OCI-LY1 (cell line): ENCODE results near the gene PCDHB5.
"Not testable (repeated sequence)": the region's sequence is repeated elsewhere in the genome, so short reads cannot be mapped to it uniquely, and the experiment has no call there.

ENCODE experiments used
- H2AFZ ChIP-seq: fragments of 200-600 bp; sonication (generic), shearing (Covaris generic); 2 replicates; pipeline ENCODE4 v1.6.0; 2014; ENCODE audit warnings: antibody characterized with exemption, mild to moderate bottlenecking, low read length
- H3F3A ChIP-seq: fragments of 200-600 bp; sonication (generic), shearing (Covaris generic); 2 replicates; pipeline ENCODE4 v1.6.0; 2014; ENCODE audit warnings: mild to moderate bottlenecking, antibody characterized with exemption, low read length, moderate library complexity; ENCODE audit not compliant: insufficient read depth
- H3K27ac ChIP-seq: fragments of 200-600 bp; sonication (generic); 2 replicates; pipeline ENCODE4 v1.5.1; 2014; ENCODE audit warnings: low read length, mixed run types, mild to moderate bottlenecking, low read depth; ENCODE audit not compliant: poor library complexity, severe bottlenecking
- H3K27me3 ChIP-seq: fragments of 200-600 bp; sonication (generic); 2 replicates; pipeline ENCODE4 v1.6.0; 2014; ENCODE audit warnings: antibody characterized with exemption, mild to moderate bottlenecking, low read length, moderate library complexity; ENCODE audit not compliant: insufficient read depth
- H3K36me3 ChIP-seq: fragments of 200-600 bp; sonication (generic); 2 replicates; pipeline ENCODE4 v1.6.1; 2014; ENCODE audit warnings: mild to moderate bottlenecking, antibody characterized with exemption, low read length, moderate library complexity, mixed read lengths; ENCODE audit not compliant: insufficient read depth
- H3K4me1 ChIP-seq: fragments of 200-600 bp; sonication (generic); 2 replicates; pipeline ENCODE4 v1.5.1; 2014; ENCODE audit warnings: mild to moderate bottlenecking, low read length, moderate library complexity; ENCODE audit not compliant: insufficient read depth, severe bottlenecking
- H3K4me2 ChIP-seq: fragments of 200-600 bp; sonication (generic), shearing (Covaris generic); 2 replicates; pipeline ENCODE4 v1.6.1; 2014; ENCODE audit warnings: low read length
- H3K4me3 ChIP-seq: fragments of 200-600 bp; sonication (generic); 2 replicates; pipeline ENCODE4 v1.5.1; 2014; ENCODE audit warnings: low read length, low read depth, mild to moderate bottlenecking, mixed read lengths; ENCODE audit not compliant: poor library complexity, severe bottlenecking
- H3K79me2 ChIP-seq: fragments of 200-600 bp; shearing (Covaris generic); 2 replicates; pipeline ENCODE4 v1.6.1; 2016; ENCODE audit warnings: mixed run types, low read length, mixed read lengths; ENCODE audit not compliant: insufficient read depth
- H3K9ac ChIP-seq: fragments of 200-600 bp; sonication (generic), shearing (Covaris generic); 2 replicates; pipeline ENCODE4 v1.6.1; 2014; ENCODE audit warnings: mild to moderate bottlenecking, low read length, mixed read lengths
- H3K9me2 ChIP-seq: fragments of 200-600 bp; sonication (generic), shearing (Covaris generic); 2 replicates; pipeline ENCODE4 v1.6.1; 2014; ENCODE audit warnings: low read depth, mild to moderate bottlenecking, low read length, mixed read lengths
- H3K9me3 ChIP-seq: fragments of 200-600 bp; shearing (Covaris generic); 2 replicates; pipeline ENCODE4 v1.6.1; 2014; ENCODE audit warnings: low read length, mixed read lengths
- H4K20me1 ChIP-seq: fragments of 200-600 bp; sonication (generic), shearing (Covaris generic); 2 replicates; pipeline ENCODE4 v1.6.0; 2016; ENCODE audit warnings: mild to moderate bottlenecking, low read length; ENCODE audit not compliant: insufficient read depth
- EZH2 ChIP-seq: fragments of 200-600 bp; sonication (generic), shearing (Covaris generic); IDR thresholded peaks from 2 replicates; pipeline ENCODE4 v1.8.0; 2017; ENCODE audit warnings: borderline replicate concordance, mixed run types, mild to moderate bottlenecking, antibody characterized with exemption, low read length, moderate library complexity, mixed read lengths
- TF ChIP-seq, protein P1 (sequence below): fragments of 200-600 bp; sonication (generic), shearing (Covaris generic); IDR thresholded peaks from 2 replicates; pipeline ENCODE4 v1.5.1; 2017; ENCODE audit warnings: mild to moderate bottlenecking, antibody characterized with exemption, low read length, moderate library complexity, mixed read lengths

Gene PCDHB5

DNA sequence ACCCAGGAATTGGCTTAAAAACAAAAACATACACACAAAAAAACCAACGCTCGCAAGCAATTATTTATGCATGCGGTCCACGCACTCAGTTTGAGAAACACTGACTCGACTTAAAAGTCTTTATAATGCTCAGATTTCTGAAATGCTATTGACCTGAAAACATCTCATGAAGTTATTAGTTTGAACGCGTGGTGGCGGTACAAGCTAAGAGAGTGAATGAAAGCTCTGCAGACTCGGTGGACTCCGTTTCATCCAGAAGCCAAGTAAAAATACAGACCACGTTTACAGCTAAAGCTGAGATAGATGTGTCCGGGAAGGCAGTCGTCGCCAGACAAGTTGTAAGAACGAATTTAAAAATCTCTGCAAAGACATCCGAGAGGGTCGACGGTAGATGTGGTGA is 14.8 kb downstream of the PCDHB5 start, which contains the start of gene PCDHB6:
Gene PCDHB6, plus strand, starts transcription at position 246 of the 400 bp plus-strand sequence. CDS start 201 bp downstream, outside the sequence.
- TF ChIP-seq, protein P1, sequence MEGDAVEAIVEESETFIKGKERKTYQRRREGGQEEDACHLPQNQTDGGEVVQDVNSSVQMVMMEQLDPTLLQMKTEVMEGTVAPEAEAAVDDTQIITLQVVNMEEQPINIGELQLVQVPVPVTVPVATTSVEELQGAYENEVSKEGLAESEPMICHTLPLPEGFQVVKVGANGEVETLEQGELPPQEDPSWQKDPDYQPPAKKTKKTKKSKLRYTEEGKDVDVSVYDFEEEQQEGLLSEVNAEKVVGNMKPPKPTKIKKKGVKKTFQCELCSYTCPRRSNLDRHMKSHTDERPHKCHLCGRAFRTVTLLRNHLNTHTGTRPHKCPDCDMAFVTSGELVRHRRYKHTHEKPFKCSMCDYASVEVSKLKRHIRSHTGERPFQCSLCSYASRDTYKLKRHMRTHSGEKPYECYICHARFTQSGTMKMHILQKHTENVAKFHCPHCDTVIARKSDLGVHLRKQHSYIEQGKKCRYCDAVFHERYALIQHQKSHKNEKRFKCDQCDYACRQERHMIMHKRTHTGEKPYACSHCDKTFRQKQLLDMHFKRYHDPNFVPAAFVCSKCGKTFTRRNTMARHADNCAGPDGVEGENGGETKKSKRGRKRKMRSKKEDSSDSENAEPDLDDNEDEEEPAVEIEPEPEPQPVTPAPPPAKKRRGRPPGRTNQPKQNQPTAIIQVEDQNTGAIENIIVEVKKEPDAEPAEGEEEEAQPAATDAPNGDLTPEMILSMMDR = no peak
- TF ChIP-seq EZH2 = no peak
- Histone ChIP-seq H3K4me3 (no peak within 1 kb of the TSS), H3F3A (no peaks in the 10 kb centered on the region), H3K9me3 (no peaks in the 10 kb centered on the region), H3K79me2 (no peaks in the 10 kb centered on the region), H3K27ac (no peak within 1 kb of the TSS), H3K27me3 (no peaks in the 10 kb centered on the region), H3K36me3 (no peaks in the 10 kb centered on the region), H4K20me1 (no peaks in the 10 kb centered on the region), H3K4me1 (no peaks in the 10 kb centered on the region), H2AFZ (no peak within 1 kb of the TSS), H3K4me2 (no peak within 1 kb of the TSS), H3K9me2 (no peaks in the 10 kb centered on the region), H3K9ac (no peak within 1 kb of the TSS)

- Histone ChIP-seq H3K27me3 (no peaks in the 10 kb centered on the region), H3K4me2 (no peak overlapping the region), H3K36me3 (no peaks in the 10 kb centered on the region), H3K9me2 (no peaks in the 10 kb centered on the region), H3K27ac (no peak overlapping the region), H3K9ac (no peak overlapping the region), H3K4me1 (no peaks in the 10 kb centered on the region), H3F3A (no peaks in the 10 kb centered on the region), H4K20me1 (no peaks in the 10 kb centered on the region), H2AFZ (no peak overlapping the region), H3K79me2 (no peaks in the 10 kb centered on the region), H3K4me3 (no peak overlapping the region), H3K9me3 (no peaks in the 10 kb centered on the region)
- TF ChIP-seq, protein P1 = no peak
- TF ChIP-seq EZH2 = no peak
Measured at GRCh38 chr5:141150224-141150992, 15.4 kb downstream of the PCDHB5 start.

GRCh38 chr5:141150993-141151325 is 16.0 kb downstream of the PCDHB5 start:
- Histone ChIP-seq H3K4me1 (no peaks in the 10 kb centered on the region), H3K27me3 (no peaks in the 10 kb centered on the region), H4K20me1 (no peaks in the 10 kb centered on the region), H3K4me2 (no peak overlapping the region), H3K4me3 (no peak overlapping the region), H2AFZ (no peak overlapping the region), H3K27ac (no peak overlapping the region), H3K79me2 (no peaks in the 10 kb centered on the region), H3K9me2 (no peaks in the 10 kb centered on the region), H3K9me3 (no peaks in the 10 kb centered on the region), H3F3A (no peaks in the 10 kb centered on the region), H3K9ac (no peak overlapping the region), H3K36me3 (no peaks in the 10 kb centered on the region)
- TF ChIP-seq, protein P1 = no peak
- no peak for TF ChIP-seq EZH2

- not testable (repeated sequence) for H3F3A ChIP-seq, H3K27me3 ChIP-seq, H3K4me1 ChIP-seq, H3K4me2 ChIP-seq, H3K9me3 ChIP-seq, H3K9ac ChIP-seq, H3K79me2 ChIP-seq, H3K4me3 ChIP-seq, H3K36me3 ChIP-seq, H3K9me2 ChIP-seq, H2AFZ ChIP-seq, H4K20me1 ChIP-seq, H3K27ac ChIP-seq
Measured at GRCh38 chr5:141151632-141152031, 16.6 kb downstream of the PCDHB5 start.

- H3K27ac ChIP-seq, H3K79me2 ChIP-seq, H3K9me2 ChIP-seq, H2AFZ ChIP-seq, H3K4me2 ChIP-seq, H3K36me3 ChIP-seq, H3K4me1 ChIP-seq, H4K20me1 ChIP-seq, H3F3A ChIP-seq, H3K4me3 ChIP-seq, H3K9ac ChIP-seq, H3K27me3 ChIP-seq, H3K9me3 ChIP-seq: not testable (repeated sequence)
Measured at GRCh38 chr5:141152096-141152495, 17.1 kb downstream of the PCDHB5 start.
